ENCODE data around the gene C14orf119.

C14orf119 gene

GRCh38 chr14:23112359-23113178 is 17.3 kb downstream of the C14orf119 start:
- no peak overlapping the region for H3K27ac ChIP-seq
- in situ Hi-C loops (cut with HindIII; ENCODE audit: low pct_ligation_motif_present, low sequenced_read_pairs), result no loop called here
- H3K36me3 ChIP-seq (replicated peaks), result no peaks in the 10 kb centered on the region
- TF ChIP-seq CTCF (IDR thresholded peaks at IDR 0.05; ENCODE audit: low read depth, low read length, missing control alignments), result no peak
- H3K27me3 ChIP-seq (replicated peaks), result peaks cover 4% of the 10 kb centered on the region
- DNase-seq, result no peak
- H3K4me3 ChIP-seq (ENCODE audit: low read depth, low read length), result no peak overlapping the region

DNA sequence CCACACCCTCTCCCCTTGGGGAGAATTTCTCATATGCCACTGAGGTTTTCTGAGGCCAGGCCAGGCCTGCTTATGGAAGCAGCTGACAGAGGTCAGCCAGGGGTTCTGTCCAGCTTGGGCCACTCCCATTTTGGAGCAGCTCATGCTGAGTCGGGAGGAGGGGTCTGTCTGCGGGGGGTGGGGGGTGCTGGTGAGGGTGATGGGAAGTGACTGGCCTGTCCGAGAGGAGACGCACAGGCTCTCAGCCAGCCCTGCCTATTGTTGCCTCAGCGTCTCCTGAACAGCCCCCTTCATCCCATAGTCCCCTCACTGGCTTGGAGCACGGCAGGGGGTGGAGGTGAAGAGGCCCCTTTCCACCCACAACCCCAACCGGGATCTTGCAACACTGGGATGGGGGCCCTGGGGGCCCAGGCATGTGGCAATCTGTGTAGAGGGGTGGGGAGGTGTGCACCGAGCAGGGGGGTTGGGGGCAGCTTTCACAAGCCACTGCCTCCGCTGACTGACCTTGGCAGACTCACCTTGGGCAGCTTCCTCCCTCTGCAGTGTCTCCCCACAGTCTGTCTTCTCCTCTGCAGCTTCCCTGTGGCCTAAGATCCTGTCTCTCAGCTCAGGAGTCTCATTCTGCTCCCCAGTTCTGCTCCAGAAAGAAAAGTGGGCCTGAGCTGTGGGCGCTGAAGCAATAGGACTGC is 18.3 kb downstream of the C14orf119 start:
- Histone ChIP-seq H3K27me3 (replicated peaks) (peaks cover 4% of the 10 kb centered on the region), H3K27ac (no peak overlapping the region), H3K4me3 (ENCODE audit: low read depth, low read length) (no peak overlapping the region), H3K36me3 (replicated peaks) (no peaks in the 10 kb centered on the region)
- in situ Hi-C loops (cut with HindIII; ENCODE audit: low pct_ligation_motif_present, low sequenced_read_pairs), result no loop called here
- no peak for DNase-seq
- no peak for TF ChIP-seq CTCF (IDR thresholded peaks at IDR 0.05; ENCODE audit: low read depth, low read length, missing control alignments)

DNA sequence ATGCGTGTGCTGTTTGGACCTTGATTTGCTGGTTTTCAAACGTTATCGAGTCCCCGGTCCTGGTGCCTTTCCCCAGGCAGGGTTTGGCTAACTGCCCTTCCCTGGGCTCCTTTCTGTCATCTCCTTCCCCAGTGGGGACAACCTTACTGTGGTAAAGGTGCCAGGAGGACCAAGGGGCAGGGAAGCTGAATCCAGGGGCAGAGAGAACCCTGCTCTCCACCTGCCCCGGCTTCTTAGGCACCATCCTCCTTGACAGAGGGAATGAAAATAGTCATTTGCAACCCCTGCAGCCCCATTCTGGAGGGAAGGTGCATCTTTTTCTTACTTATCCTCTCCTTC is 18.8 kb downstream of the C14orf119 start:
- Histone ChIP-seq H3K36me3 (replicated peaks) (no peaks in the 10 kb centered on the region), H3K4me3 (ENCODE audit: low read depth, low read length) (no peak overlapping the region), H3K27ac (no peak overlapping the region), H3K27me3 (replicated peaks) (peaks cover 4% of the 10 kb centered on the region)
- no peak for TF ChIP-seq CTCF (IDR thresholded peaks at IDR 0.05; ENCODE audit: low read depth, low read length, missing control alignments)
- in situ Hi-C loops (cut with HindIII; ENCODE audit: low pct_ligation_motif_present, low sequenced_read_pairs), result no loop called here
- no peak for DNase-seq

- no peak overlapping the region for H3K4me3 ChIP-seq (ENCODE audit: low read depth, low read length)
- TF ChIP-seq CTCF (IDR thresholded peaks at IDR 0.05; ENCODE audit: low read depth, low read length, missing control alignments), result peak; percentile 38
- H3K27me3 ChIP-seq (replicated peaks), result peaks cover 4% of the 10 kb centered on the region
- in situ Hi-C loops (cut with HindIII; ENCODE audit: low pct_ligation_motif_present, low sequenced_read_pairs), result no loop called here
- DNase-seq, result no peak
- no peaks in the 10 kb centered on the region for H3K36me3 ChIP-seq (replicated peaks)
- H3K27ac ChIP-seq, result peak overlapping the region; percentile 54
Measured at GRCh38 chr14:23114669-23115038, 19.3 kb downstream of the C14orf119 start.

GRCh38 chr14:23115039-23115731 is 19.9 kb downstream of the C14orf119 start:
- Histone ChIP-seq H3K27ac (peak overlapping the region; percentile 66), H3K36me3 (replicated peaks) (no peaks in the 10 kb centered on the region), H3K4me3 (ENCODE audit: low read depth, low read length) (peak overlapping the region; percentile 20), H3K27me3 (replicated peaks) (peaks cover 4% of the 10 kb centered on the region)
- in situ Hi-C loops (cut with HindIII; ENCODE audit: low pct_ligation_motif_present, low sequenced_read_pairs), result no loop called here
- no peak for TF ChIP-seq CTCF (IDR thresholded peaks at IDR 0.05; ENCODE audit: low read depth, low read length, missing control alignments)
- peak; percentile 93 for DNase-seq
